Measurements from ENCODE around the gene PTPA. TPM values are rescaled to one million over a fixed set of nuclear protein-coding genes. Genes with fewer than 3 reads are reported as not detected.
A peak's percentile ranks its signal among the peaks of the same experiment; 100 is the strongest.

PTPA gene
- polyA plus RNA-seq, 3 donors, result 11.7 to 38.5 (median 12.4) TPM

- 96% methylated on average over 13 of the region's 13 CpGs for WGBS (ENCODE audit: insufficient coverage)
- no peak overlapping the region for H3K4me3 Mint-ChIP-seq
- H3K27me3 ChIP-seq (ENCODE audit: control insufficient read depth in 2 of 2, insufficient read depth in 2 of 2, low read length in 2 of 2), result no peaks in the 10 kb centered on the region
- no peak overlapping the region for H3K4me3 ChIP-seq (replicated peaks in 1 of 3; ENCODE audit: low read depth in 2 of 3, low read length in 3 of 3)
- peaks cover 16 to 24% of the 10 kb centered on the region in 2 donors for H3K36me3 Mint-ChIP-seq
- H3K27me3 Mint-ChIP-seq (ENCODE audit: low read depth in 3 of 3), result peaks cover 0 to 4% (median 0%) of the 10 kb centered on the region in 3 donors
- peaks cover 25 to 30% of the 10 kb centered on the region in 2 donors for H3K4me1 ChIP-seq (ENCODE audit: control insufficient read depth in 1 of 2, insufficient read depth in 2 of 2, low read length in 2 of 2)
- no peaks in the 10 kb centered on the region for H3K9me3 ChIP-seq (replicated peaks in 1 of 2; ENCODE audit: control insufficient read depth in 1 of 2, insufficient read depth in 1 of 2, low read length in 2 of 2)
- intact Hi-C loops (cut with micrococcal nuclease), result no loop called here
- H3K79me2 ChIP-seq (ENCODE audit: insufficient read depth, low read length), result peaks cover 30% of the 10 kb centered on the region
- DNase-seq, result no peak
- peaks cover 0 to 3% (median 0%) of the 10 kb centered on the region in 7 donors for H3K9me3 Mint-ChIP-seq
- no peak overlapping the region for H3K9ac ChIP-seq (ENCODE audit: insufficient read depth, low read length, poor library complexity, severe bottlenecking)
- no peak overlapping the region for H3K4me2 ChIP-seq (replicated peaks; ENCODE audit: extremely low read depth, low read length, poor library complexity, severe bottlenecking)
- peaks cover 12 to 19% of the 10 kb centered on the region in 2 donors for H3K36me3 ChIP-seq (replicated peaks in 1 of 2; ENCODE audit: control insufficient read depth in 1 of 2, insufficient read depth in 2 of 2, low read length in 2 of 2)
- H4K20me1 ChIP-seq (ENCODE audit: insufficient read depth, low read length), result no peaks in the 10 kb centered on the region
- no peak overlapping the region for H3K27ac ChIP-seq (ENCODE audit: low read depth in 1 of 2, low read length in 2 of 2)
- no peak overlapping the region for H2AFZ ChIP-seq (ENCODE audit: insufficient read depth, low read depth, low read length, poor library complexity, severe bottlenecking)
- no peak overlapping the region for H3K27ac Mint-ChIP-seq
- H3K4me1 Mint-ChIP-seq, result peaks cover 25% of the 10 kb centered on the region
- no peak for TF ChIP-seq CTCF (IDR thresholded peaks at IDR 0.05)
Observed at GRCh38 chr9:129107651-129108050, 3.6 kb upstream of the PTPA start.

GRCh38 chr9:129108083-129108804, 3.0 kb upstream of the PTPA start:
- peaks cover 30% of the 10 kb centered on the region for H3K4me1 Mint-ChIP-seq
- Histone ChIP-seq H3K27ac (ENCODE audit: low read depth in 1 of 2, low read length in 2 of 2) (no peak overlapping the region), H3K9me3 (replicated peaks in 1 of 2; ENCODE audit: control insufficient read depth in 1 of 2, insufficient read depth in 1 of 2, low read length in 2 of 2) (no peaks in the 10 kb centered on the region), H3K36me3 (replicated peaks in 1 of 2; ENCODE audit: control insufficient read depth in 1 of 2, insufficient read depth in 2 of 2, low read length in 2 of 2) (peaks cover 12 to 19% of the 10 kb centered on the region in 2 donors), H3K4me3 (replicated peaks in 1 of 3; ENCODE audit: low read depth in 2 of 3, low read length in 3 of 3) (no peak overlapping the region), H2AFZ (ENCODE audit: insufficient read depth, low read depth, low read length, poor library complexity, severe bottlenecking) (no peak overlapping the region), H3K79me2 (ENCODE audit: insufficient read depth, low read length) (peaks cover 36% of the 10 kb centered on the region), H3K4me2 (replicated peaks; ENCODE audit: extremely low read depth, low read length, poor library complexity, severe bottlenecking) (no peak overlapping the region), H3K9ac (ENCODE audit: insufficient read depth, low read length, poor library complexity, severe bottlenecking) (no peak overlapping the region), H4K20me1 (ENCODE audit: insufficient read depth, low read length) (no peaks in the 10 kb centered on the region), H3K4me1 (ENCODE audit: control insufficient read depth in 1 of 2, insufficient read depth in 2 of 2, low read length in 2 of 2) (peaks cover 31 to 36% of the 10 kb centered on the region in 2 donors), H3K27me3 (ENCODE audit: control insufficient read depth in 2 of 2, insufficient read depth in 2 of 2, low read length in 2 of 2) (no peaks in the 10 kb centered on the region)
- no peak overlapping the region for H3K4me3 Mint-ChIP-seq
- WGBS (ENCODE audit: insufficient coverage), result 96% methylated on average over 11 of the region's 13 CpGs
- peaks cover 0 to 4% (median 0%) of the 10 kb centered on the region in 3 donors for H3K27me3 Mint-ChIP-seq (ENCODE audit: low read depth in 3 of 3)
- peaks cover 16 to 24% of the 10 kb centered on the region in 2 donors for H3K36me3 Mint-ChIP-seq
- intact Hi-C loops (cut with micrococcal nuclease), result no loop called here
- H3K27ac Mint-ChIP-seq, result peak overlapping the region in 1 of 7 donors; percentile 33
- no peak for DNase-seq
- TF ChIP-seq CTCF (IDR thresholded peaks at IDR 0.05), result no peak
- H3K9me3 Mint-ChIP-seq, result peaks cover 0 to 3% (median 0%) of the 10 kb centered on the region in 7 donors

Data from CD14-positive monocyte (primary cell).